PC-3 (cell line): ENCODE measurements around the gene CTSF. TPM values are rescaled to one million over a fixed set of nuclear protein-coding genes. Genes with fewer than 3 reads are reported as not detected.

Source experiments
- ATAC-seq: fragments of 200-7000 bp; cut with Tn5 transposase; 2 replicates; pipeline ENCODE4 v1.9.1; 2020; ENCODE audit warnings: mild to moderate bottlenecking, moderate library complexity
- BruUV-seq: library from RNA; stranded (reverse); fragments of 400-500 nt; replicated peaks from 2 replicates; lab custom pipeline; 2021; lab: Mats Ljungman, UMichigan
- CTCF ChIA-PET: fragments of 300-600 bp; sonication (Branson Sonifier 250); formaldehyde crosslinking; loops from one replicate; lab custom pipeline; 2022; ENCODE audit warnings: antibody characterized with exemption; lab: Charles Lee
- POLR2A ChIA-PET: fragments of 300-600 bp; sonication (Branson Sonifier 250); formaldehyde crosslinking; loops from one replicate; lab custom pipeline; 2022; ENCODE audit warnings: antibody characterized with exemption; ENCODE audit not compliant: unreplicated experiment; lab: Charles Lee
- DNase-seq: peaks from one replicate; pipeline ENCODE4 v3.0.0-alpha.2; 2015
- H2AFZ ChIP-seq: fragments of 300-600 bp; sonication (generic); 2 replicates; pipeline ENCODE4 v1.6.0; 2016; ENCODE audit warnings: antibody characterized with exemption, low read length
- H3F3A ChIP-seq: fragments of 300-600 bp; sonication (generic); one replicate; pipeline ENCODE4 v1.6.0; 2017; ENCODE audit warnings: antibody characterized with exemption, low read length, control low read depth, mild to moderate bottlenecking; ENCODE audit not compliant: unreplicated experiment
- H3K27ac ChIP-seq: fragments of 300-600 bp; sonication (generic); 2 replicates; pipeline ENCODE4 v1.5.1; 2016; ENCODE audit warnings: mild to moderate bottlenecking, low read length
- H3K27me3 ChIP-seq: fragments of 300-600 bp; sonication (generic); 2 replicates; pipeline ENCODE4 v1.6.1; 2016; ENCODE audit warnings: low read length, mixed read lengths
- H3K36me3 ChIP-seq: fragments of 300-600 bp; sonication (generic); 2 replicates; pipeline ENCODE4 v1.6.1; 2016; ENCODE audit warnings: low read depth, mixed run types, low read length, mixed read lengths
- H3K4me1 ChIP-seq: fragments of 300-600 bp; sonication (generic); 2 replicates; pipeline ENCODE4 v1.5.1; 2016; ENCODE audit warnings: low read length; ENCODE audit not compliant: insufficient read depth
- H3K4me2 ChIP-seq: fragments of 300-600 bp; sonication (generic); 2 replicates; pipeline ENCODE4 v1.6.0; 2016; ENCODE audit warnings: low read length
- H3K4me3 ChIP-seq: fragments of 300-600 bp; sonication (generic); 2 replicates; pipeline ENCODE4 v1.5.1; 2016; ENCODE audit warnings: mild to moderate bottlenecking, low read length, mixed read lengths
- H3K79me2 ChIP-seq: fragments of 300-600 bp; sonication (generic); 2 replicates; pipeline ENCODE4 v1.6.1; 2017; ENCODE audit warnings: low read length, mixed read lengths
- H3K9ac ChIP-seq: fragments of 300-600 bp; sonication (generic); 2 replicates; pipeline ENCODE4 v1.6.0; 2016; ENCODE audit warnings: mild to moderate bottlenecking, low read length
- H3K9me2 ChIP-seq: fragments of 300-600 bp; sonication (generic); replicated peaks from 2 replicates; pipeline ENCODE4 v1.6.1; 2016; ENCODE audit warnings: mixed run types, low read length, mixed read lengths
- H3K9me3 ChIP-seq: fragments of 300-600 bp; sonication (generic); 2 replicates; pipeline ENCODE4 v1.6.1; 2016; ENCODE audit warnings: low read length, mixed read lengths
- H4K20me1 ChIP-seq: fragments of 300-600 bp; sonication (generic); 2 replicates; pipeline ENCODE4 v1.6.1; 2016; ENCODE audit warnings: low read length, mixed read lengths
- EZH2 ChIP-seq: fragments of 300-600 bp; sonication (generic); IDR thresholded peaks from one replicate; pipeline ENCODE4 v1.6.1; 2017; ENCODE audit warnings: antibody characterized with exemption, mild to moderate bottlenecking, low read length; ENCODE audit not compliant: unreplicated experiment
- EZH2phosphoT487 ChIP-seq: fragments of 300-600 bp; sonication (generic); IDR thresholded peaks from 2 replicates; pipeline ENCODE4 v1.6.1; 2018; ENCODE audit warnings: mild to moderate bottlenecking, antibody characterized with exemption, low read length, borderline replicate concordance
- intact Hi-C: fragments of 100-400 bp; cut with micrococcal nuclease; formaldehyde crosslinking; loops from 2 replicates; pipeline ENCODE4 v1.9.0; 2023
- total RNA-seq: library from RNA; depleted of rRNA; stranded (reverse); fragments of >200 nt; gene quantifications from 2 replicates; pipeline ENCODE4 v1.2.3, GENCODE V29; 2014
- TF ChIP-seq, protein P1 (sequence below): fragments of 300-600 bp; sonication (generic); conservative IDR thresholded peaks from 2 replicates; pipeline ENCODE4 v1.5.1; 2017; ENCODE audit warnings: antibody characterized with exemption, low read depth, mild to moderate bottlenecking, low read length

The CTSF gene
- total RNA-seq, 1 experiment from 2014 or later = 9.4 TPM

DNA sequence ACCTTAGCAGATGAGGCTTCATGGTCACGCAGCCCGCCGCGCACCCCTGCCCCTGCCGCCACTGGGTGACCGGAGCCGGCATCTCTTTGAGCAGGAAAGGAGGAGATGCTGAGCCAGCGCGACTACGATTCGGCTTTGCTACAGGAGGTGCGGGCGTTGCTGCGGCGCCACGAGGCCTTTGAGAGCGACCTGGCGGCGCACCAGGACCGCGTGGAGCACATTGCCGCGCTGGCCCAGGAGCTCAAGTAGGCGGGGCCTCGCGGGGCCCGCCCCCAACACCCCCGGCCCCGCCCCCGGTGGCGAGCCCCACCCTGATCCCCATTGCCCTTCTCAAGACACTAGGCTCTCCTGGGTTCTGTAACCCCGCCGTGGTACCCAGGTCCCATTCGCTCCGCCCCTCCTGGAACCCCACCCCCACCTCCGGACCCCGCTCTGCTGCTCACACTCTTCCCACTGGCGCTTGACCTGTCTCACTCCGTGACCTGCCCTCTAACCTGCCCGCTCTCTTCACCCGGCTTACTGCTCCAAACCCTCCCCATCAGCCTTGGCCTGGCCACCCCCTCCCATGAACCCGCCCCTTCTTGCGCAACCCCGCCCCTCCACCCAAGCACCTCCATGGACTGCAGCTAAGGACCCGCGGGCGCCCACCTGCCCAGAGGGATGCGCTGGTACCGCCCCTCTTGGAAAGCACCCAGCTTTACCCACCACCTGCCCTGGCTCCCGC lies 9.1 kb downstream of the CTSF start:
- Histone ChIP-seq H3K4me1 (no peaks in the 10 kb centered on the region), H3K9me3 (no peaks in the 10 kb centered on the region), H3K27ac (no peak overlapping the region), H3K79me2 (no peaks in the 10 kb centered on the region), H3K4me2 (no peak overlapping the region), H4K20me1 (no peaks in the 10 kb centered on the region), H3K9ac (no peak overlapping the region), H3K4me3 (no peak overlapping the region), H3F3A (no peaks in the 10 kb centered on the region), H3K36me3 (no peaks in the 10 kb centered on the region), H3K27me3 (no peaks in the 10 kb centered on the region), H3K9me2 (no peaks in the 10 kb centered on the region), H2AFZ (no peak overlapping the region)
- ATAC-seq (no peak), DNase-seq (no peak)
- TF ChIP-seq EZH2phosphoT487 (no peak), EZH2 (no peak)
- TF ChIP-seq, protein P1, sequence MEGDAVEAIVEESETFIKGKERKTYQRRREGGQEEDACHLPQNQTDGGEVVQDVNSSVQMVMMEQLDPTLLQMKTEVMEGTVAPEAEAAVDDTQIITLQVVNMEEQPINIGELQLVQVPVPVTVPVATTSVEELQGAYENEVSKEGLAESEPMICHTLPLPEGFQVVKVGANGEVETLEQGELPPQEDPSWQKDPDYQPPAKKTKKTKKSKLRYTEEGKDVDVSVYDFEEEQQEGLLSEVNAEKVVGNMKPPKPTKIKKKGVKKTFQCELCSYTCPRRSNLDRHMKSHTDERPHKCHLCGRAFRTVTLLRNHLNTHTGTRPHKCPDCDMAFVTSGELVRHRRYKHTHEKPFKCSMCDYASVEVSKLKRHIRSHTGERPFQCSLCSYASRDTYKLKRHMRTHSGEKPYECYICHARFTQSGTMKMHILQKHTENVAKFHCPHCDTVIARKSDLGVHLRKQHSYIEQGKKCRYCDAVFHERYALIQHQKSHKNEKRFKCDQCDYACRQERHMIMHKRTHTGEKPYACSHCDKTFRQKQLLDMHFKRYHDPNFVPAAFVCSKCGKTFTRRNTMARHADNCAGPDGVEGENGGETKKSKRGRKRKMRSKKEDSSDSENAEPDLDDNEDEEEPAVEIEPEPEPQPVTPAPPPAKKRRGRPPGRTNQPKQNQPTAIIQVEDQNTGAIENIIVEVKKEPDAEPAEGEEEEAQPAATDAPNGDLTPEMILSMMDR = no peak
- intact Hi-C loops = no loop called here
- ChIA-PET POLR2A (no interaction called here), CTCF (no interaction called here)
- BruUV-seq = no TSS peak

DNA sequence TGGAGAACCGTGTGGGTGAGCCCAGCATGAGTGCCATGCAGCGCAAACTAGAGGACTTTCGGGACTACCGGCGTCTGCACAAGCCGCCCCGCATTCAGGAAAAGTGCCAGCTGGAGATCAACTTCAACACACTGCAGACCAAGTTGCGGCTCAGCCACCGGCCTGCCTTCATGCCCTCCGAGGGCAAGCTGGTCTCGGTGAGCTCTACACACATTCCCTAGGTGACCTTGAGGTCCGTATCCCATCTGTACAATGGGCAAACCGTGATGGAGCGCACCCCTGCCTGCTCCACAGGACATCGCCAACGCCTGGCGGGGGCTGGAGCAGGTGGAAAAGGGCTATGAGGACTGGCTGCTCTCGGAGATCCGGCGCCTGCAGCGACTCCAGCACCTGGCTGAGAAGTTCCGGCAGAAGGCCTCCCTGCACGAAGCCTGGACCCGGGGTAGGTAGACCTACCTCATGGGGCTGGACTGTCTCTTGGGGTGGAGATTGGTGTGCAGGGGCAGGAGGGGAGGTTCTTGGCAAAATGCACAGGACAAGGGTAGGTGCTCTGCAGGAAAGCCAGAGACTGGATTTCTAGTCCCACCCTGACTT lies 10.6 kb downstream of the CTSF start:
- no peaks in the 10 kb centered on the region for H3K9me2 ChIP-seq
- no peak overlapping the region for H3K4me3 ChIP-seq
- no peaks in the 10 kb centered on the region for H4K20me1 ChIP-seq
- H3K27me3 ChIP-seq = no peaks in the 10 kb centered on the region
- H3K4me1 ChIP-seq = no peaks in the 10 kb centered on the region
- no peaks in the 10 kb centered on the region for H3K9me3 ChIP-seq
- H3K36me3 ChIP-seq = no peaks in the 10 kb centered on the region
- H3F3A ChIP-seq = no peaks in the 10 kb centered on the region
- DNase-seq (no peak), ATAC-seq (no peak)
- intact Hi-C loops = no loop called here
- no peak overlapping the region for H3K9ac ChIP-seq
- no peak for TF ChIP-seq EZH2
- TF ChIP-seq, protein P1 = no peak
- TF ChIP-seq EZH2phosphoT487 = no peak
- H3K27ac ChIP-seq = no peak overlapping the region
- no peak overlapping the region for H3K4me2 ChIP-seq
- no TSS peak for BruUV-seq
- ChIA-PET POLR2A (no interaction called here), CTCF (interaction anchor here (0.7 kb wide), 1 partner anchor 34 kb away, joined by 4 read pairs; no protein-coding TSS in a partner anchor)
- no peak overlapping the region for H2AFZ ChIP-seq
- no peaks in the 10 kb centered on the region for H3K79me2 ChIP-seq

DNA sequence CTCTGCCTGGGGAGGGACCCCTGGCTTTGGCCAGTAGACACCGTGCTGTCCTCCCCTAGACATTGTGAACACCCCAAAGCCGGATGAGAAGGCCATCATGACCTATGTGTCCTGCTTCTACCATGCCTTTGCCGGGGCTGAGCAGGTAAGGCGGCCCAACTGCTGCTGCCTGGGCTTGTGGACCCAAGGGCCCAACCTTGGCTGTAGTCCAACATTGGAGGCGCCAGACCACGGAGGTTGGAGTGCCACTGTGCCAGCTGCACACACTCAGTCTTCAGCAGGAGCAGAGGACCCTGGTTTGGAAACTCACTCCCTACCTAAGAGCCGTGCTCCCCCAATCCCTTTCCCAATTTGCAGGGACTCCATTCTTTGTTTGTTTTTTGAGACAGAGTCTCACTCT lies 12.3 kb downstream of the CTSF start:
- BruUV-seq = no TSS peak
- no peaks in the 10 kb centered on the region for H3K27me3 ChIP-seq
- H3F3A ChIP-seq = no peaks in the 10 kb centered on the region
- H2AFZ ChIP-seq = no peak overlapping the region
- CTCF ChIA-PET = no interaction called here
- TF ChIP-seq, protein P1 = no peak
- TF ChIP-seq EZH2 (no peak), EZH2phosphoT487 (no peak)
- H3K27ac ChIP-seq = no peak overlapping the region
- intact Hi-C loops = no loop called here
- POLR2A ChIA-PET = no interaction called here
- H3K9ac ChIP-seq = no peak overlapping the region
- no peaks in the 10 kb centered on the region for H3K36me3 ChIP-seq
- no peaks in the 10 kb centered on the region for H3K9me3 ChIP-seq
- no peak overlapping the region for H3K4me3 ChIP-seq
- H4K20me1 ChIP-seq = no peaks in the 10 kb centered on the region
- no peaks in the 10 kb centered on the region for H3K79me2 ChIP-seq
- no peak for DNase-seq
- no peaks in the 10 kb centered on the region for H3K9me2 ChIP-seq
- ATAC-seq = no peak
- no peak overlapping the region for H3K4me2 ChIP-seq
- H3K4me1 ChIP-seq = no peaks in the 10 kb centered on the region
